A549 (cell line): ENCODE data around the gene CTRB2. TPM values are rescaled to one million over a fixed set of nuclear protein-coding genes. Genes with fewer than 3 reads are reported as not detected.

Source experiments
- ATAC-seq, 2 experiments: fragments of 200-7000 bp in 1 of 2; fragments of >200 bp in 1 of 2; cut with Nextera tagmentation in 1 of 2; cut with Tn5 transposase in 1 of 2; 3 replicates each; pipeline versions ENCODE4 v1.8.0 to v1.9.1; 2018 to 2020; ENCODE audit warnings: mild to moderate bottlenecking in 1 of 2, moderate library complexity in 1 of 2
- CTCF ChIA-PET: fragments of 300-600 bp; sonication (Branson Sonifier 250); formaldehyde crosslinking; extraction: SDS; loops from one replicate; lab custom pipeline; 2021; ENCODE audit warnings: antibody characterized with exemption, inconsistent platforms; lab: Yijun Ruan, JAX
- POLR2A ChIA-PET: fragments of 350-600 bp; formaldehyde crosslinking; extraction: SDS; loops from one replicate; lab custom pipeline; 2021; ENCODE audit warnings: antibody characterized with exemption, inconsistent platforms; lab: Yijun Ruan, JAX
- DNase-seq, 2 experiments: peaks; one replicate each; pipeline versions ENCODE4 v3.0.0 to v3.0.0-alpha.2; 2011 to 2016; ENCODE audit warnings: low read depth in 1 of 2, low spot score in 1 of 2
- FAIRE-seq: peaks from 2 replicates; lab custom pipeline; 2011; peaks lifted over from hg19 to GRCh38; lab: Jason Lieb, UNC
- H3K27ac ChIP-seq, 2 experiments: fragments of >200 bp; sonication (Bioruptor Twin); formaldehyde crosslinking; 3 replicates each; pipeline ENCODE4 v1.5.1; 2016 to 2017
- H3K4me1 ChIP-seq: fragments of >200 bp; sonication (Bioruptor Twin); formaldehyde crosslinking; 3 replicates; pipeline ENCODE4 v1.6.1; 2016
- H3K4me2 ChIP-seq: fragments of >200 bp; sonication (Bioruptor Twin); formaldehyde crosslinking; 3 replicates; pipeline ENCODE4 v1.6.1; 2016
- H3K4me3 ChIP-seq: fragments of >200 bp; sonication (Bioruptor Twin); formaldehyde crosslinking; 3 replicates; pipeline ENCODE4 v1.5.1; 2016
- H3K9me3 ChIP-seq: fragments of >200 bp; sonication (Bioruptor Twin); formaldehyde crosslinking; 3 replicates; pipeline ENCODE4 v1.6.1; 2016
- ATOH8 ChIP-seq: fragments of 250-450 bp; sonication (Bioruptor Pico); IDR thresholded peaks from 2 replicates; pipeline ENCODE4 v1.5.0; 2020; ENCODE audit warnings: low read depth, mild to moderate bottlenecking, moderate library complexity
- CHD2 ChIP-seq: fragments of 150-350 bp; IDR thresholded peaks from 2 replicates; pipeline ENCODE4 v1.6.1; 2014; ENCODE audit warnings: low read length; ENCODE audit not compliant: partially characterized antibody
- E2F6 ChIP-seq: IDR thresholded peaks from 2 replicates; pipeline ENCODE4 v1.6.1; 2012; ENCODE audit warnings: low read depth, borderline replicate concordance
- EHF ChIP-seq: fragments of 250-450 bp; sonication (Bioruptor Pico); IDR thresholded peaks from 2 replicates; pipeline ENCODE4 v1.5.0; 2020; ENCODE audit warnings: mild to moderate bottlenecking
- ESRRA ChIP-seq: fragments of 150-350 bp; IDR thresholded peaks from 2 replicates; pipeline ENCODE4 v1.6.1; 2014; ENCODE audit warnings: mild to moderate bottlenecking, low read length, borderline replicate concordance
- FOSB ChIP-seq: fragments of 250-450 bp; sonication (Bioruptor Pico); IDR thresholded peaks from 2 replicates; pipeline ENCODE4 v1.5.0; 2020; ENCODE audit warnings: mild to moderate bottlenecking, moderate library complexity
- FOSL2 ChIP-seq, 2 experiments: fragments of 450-650 bp in 1 of 2; fragments of >200 bp in 1 of 2; sonication (Bioruptor Twin) in 1 of 2; formaldehyde crosslinking; IDR thresholded peaks; 2 replicates each; pipeline versions ENCODE4 v1.5.0 to v1.6.1; 2016 to 2020; ENCODE audit warnings: mild to moderate bottlenecking in 1 of 2, moderate library complexity in 1 of 2
- HMGXB4 ChIP-seq: fragments of 250-450 bp; sonication (Bioruptor Pico); IDR thresholded peaks from 2 replicates; pipeline ENCODE4 v1.5.0; 2021; ENCODE audit warnings: mild to moderate bottlenecking, moderate library complexity, borderline replicate concordance
- HOXA7 ChIP-seq: fragments of 250-450 bp; sonication (Bioruptor Pico); IDR thresholded peaks from 2 replicates; pipeline ENCODE4 v1.5.0; 2020; ENCODE audit warnings: mild to moderate bottlenecking, moderate library complexity
- MAFK ChIP-seq: fragments of 450-650 bp; IDR thresholded peaks from 2 replicates; pipeline ENCODE4 v1.6.1; 2014; ENCODE audit not compliant: partially characterized antibody
- MYC ChIP-seq: IDR thresholded peaks from 2 replicates; pipeline ENCODE4 v1.6.1; 2012; ENCODE audit warnings: mild to moderate bottlenecking, inconsistent platforms, low read length, improper control_type of control experiment, borderline replicate concordance
- PHF8 ChIP-seq: fragments of 200-600 bp; sonication (generic); IDR thresholded peaks from 2 replicates; pipeline ENCODE4 v1.6.1; 2016; ENCODE audit warnings: low read depth, mild to moderate bottlenecking, antibody characterized with exemption, moderate library complexity, borderline replicate concordance
- RAD21 ChIP-seq, 2 experiments: fragments of >200 bp in 1 of 2; sonication (Bioruptor Twin) in 1 of 2; formaldehyde crosslinking in 1 of 2; IDR thresholded peaks in 1 of 2; conservative IDR thresholded peaks in 1 of 2; 2 replicates in 1 of 2; 3 replicates in 1 of 2; pipeline ENCODE4 v1.6.1; 2012 to 2018; ENCODE audit warnings: inconsistent platforms in 1 of 2
- ZSCAN20 ChIP-seq: fragments of 250-450 bp; sonication (Bioruptor Pico); IDR thresholded peaks from 2 replicates; pipeline ENCODE4 v1.8.0; 2022; ENCODE audit warnings: mild to moderate bottlenecking, moderate library complexity
- WGBS: methylation state at CpG from one replicate; pipeline ENCODE4 v1.1.6; 2017; ENCODE audit errors: missing lambda C conversion rate; 5-methylcytosine and 5-hydroxymethylcytosine counted together
- polyA plus RNA-seq, 4 experiments: library from polyadenylated mRNA; depleted of rRNA in 3 of 4; stranded (reverse); fragments of >200 nt; fragmentation: RNase III in 1 of 4; extraction: RNeasy Plus Mini Kit Qiagen cat#74134 plus additional on column Dnase treatment in 1 of 4; gene quantifications; 2 replicates in 3 of 4; 3 replicates in 1 of 4; pipeline ENCODE4 v1.2.3, GENCODE V29; 2011 to 2017
- TF ChIP-seq, protein P1 (sequence below): IDR thresholded peaks from 2 replicates; pipeline ENCODE4 v1.6.1; 2012
- TF ChIP-seq, protein P2 (sequence below): fragments of >200 bp; sonication (Bioruptor Twin); formaldehyde crosslinking; IDR thresholded peaks from 2 replicates; pipeline ENCODE4 v1.6.1; 2016

Gene CTRB2
- polyA plus RNA-seq, 2 of the 4 experiments (the other 2 are of a cell fraction), result not detected

GRCh38 chr16:75251280-75252048, 44.5 kb upstream of the CTRB2 start, which contains the start of gene BCAR1 (continued):
- TF ChIP-seq ATOH8 (CRISPR knock-in tag), result no peak
- peak; percentile 61; the same call in 1 of the 2 replicates for TF ChIP-seq PHF8
- TF ChIP-seq CHD2, result no peak
- TF ChIP-seq EHF (CRISPR knock-in tag), result no peak
- no peak for TF ChIP-seq MAFK
- no peak for TF ChIP-seq RAD21 (conservative IDR thresholded peaks at IDR 0.05 in 1 of 2, IDR thresholded peaks at IDR 0.05 in 1 of 2)
- TF ChIP-seq HOXA7 (CRISPR knock-in tag), result no peak
- TF ChIP-seq ZSCAN20 (CRISPR knock-in tag), result no peak
- TF ChIP-seq FOSB, result no peak
- TF ChIP-seq, protein P1, sequence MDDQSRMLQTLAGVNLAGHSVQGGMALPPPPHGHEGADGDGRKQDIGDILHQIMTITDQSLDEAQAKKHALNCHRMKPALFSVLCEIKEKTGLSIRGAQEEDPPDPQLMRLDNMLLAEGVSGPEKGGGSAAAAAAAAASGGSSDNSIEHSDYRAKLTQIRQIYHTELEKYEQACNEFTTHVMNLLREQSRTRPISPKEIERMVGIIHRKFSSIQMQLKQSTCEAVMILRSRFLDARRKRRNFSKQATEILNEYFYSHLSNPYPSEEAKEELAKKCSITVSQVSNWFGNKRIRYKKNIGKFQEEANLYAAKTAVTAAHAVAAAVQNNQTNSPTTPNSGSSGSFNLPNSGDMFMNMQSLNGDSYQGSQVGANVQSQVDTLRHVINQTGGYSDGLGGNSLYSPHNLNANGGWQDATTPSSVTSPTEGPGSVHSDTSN, result no peak
- no peak for TF ChIP-seq MYC
- peak; percentile 59; the same call in 1 of the 2 replicates for TF ChIP-seq E2F6
- TF ChIP-seq HMGXB4 (CRISPR knock-in tag), result no peak

DNA sequence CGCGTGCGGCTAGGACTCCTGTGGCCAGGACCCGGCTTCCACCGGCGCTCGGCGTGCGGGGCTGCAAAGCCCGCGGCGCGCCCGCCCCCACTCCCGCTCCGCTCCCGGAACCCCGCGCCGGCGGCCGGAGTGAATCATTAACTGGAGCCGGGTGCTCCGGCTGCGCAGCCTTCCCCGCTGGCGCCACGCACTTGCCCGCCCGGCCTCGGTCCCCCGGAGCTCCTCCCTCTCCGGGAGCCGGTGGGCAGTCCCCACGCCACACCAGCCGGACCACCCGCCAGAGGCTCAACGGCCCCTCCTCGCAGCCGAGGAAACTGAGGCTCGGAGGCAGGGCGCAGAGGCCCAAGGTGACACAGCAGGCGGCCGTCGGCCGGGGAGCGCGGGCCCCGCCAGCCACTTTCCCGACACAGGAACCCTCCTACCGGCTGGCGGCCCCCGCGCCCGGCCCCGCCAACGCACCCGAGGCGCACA, 43.9 kb upstream of the CTRB2 start:
- no peak for TF ChIP-seq CHD2
- TF ChIP-seq FOSL2 (IDR thresholded peaks at IDR 0.05), result no peak
- TF ChIP-seq FOSL2 (CRISPR knock-in tag; IDR thresholded peaks at IDR 0.05), result 0 out of 2 replicates have a peak, but pooled peaks have one; percentile 23
- 0 out of 5 replicates have a peak, but pooled peaks of 1 of the 2 experiments have one; percentile 4 for TF ChIP-seq RAD21 (conservative IDR thresholded peaks at IDR 0.05 in 1 of 2, IDR thresholded peaks at IDR 0.05 in 1 of 2)
- TF ChIP-seq, protein P2, sequence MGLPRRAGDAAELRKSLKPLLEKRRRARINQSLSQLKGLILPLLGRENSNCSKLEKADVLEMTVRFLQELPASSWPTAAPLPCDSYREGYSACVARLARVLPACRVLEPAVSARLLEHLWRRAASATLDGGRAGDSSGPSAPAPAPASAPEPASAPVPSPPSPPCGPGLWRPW, result no peak
- TF ChIP-seq ESRRA, result no peak
- H3K4me2 ChIP-seq, result peak overlapping the region; percentile 97
- POLR2A ChIA-PET, result interaction anchor here (0.6 to 3.4 kb wide), 7 partner anchors 11 to 183 kb away, joined by 3 to 15 read pairs (median 4); partner anchors contain the start of gene CFDP1
- CTCF ChIA-PET, result interaction anchor here (0.6 to 11.7 kb wide), 10 partner anchors 11 to 173 kb away, joined by 3 to 139 read pairs (median 4); no protein-coding TSS in a partner anchor
- H3K9me3 ChIP-seq, result no peaks in the 10 kb centered on the region
- ATAC-seq (peak; percentile 41 to 51), FAIRE-seq (no peak), DNase-seq (peak in 1 of 2 experiments; percentile 91)
- peak overlapping the region; percentile 89 to 99 for H3K27ac ChIP-seq
- WGBS, result no CpG with 5 or more reads among the region's 59 CpGs
- H3K4me3 ChIP-seq, result peak overlapping the region; percentile 74
- peaks cover 83% of the 10 kb centered on the region for H3K4me1 ChIP-seq
